ENCODE measurements around the gene SEC23B.

SEC23B gene

GRCh38 chr20:18532626-18533025 is 24.9 kb downstream of the SEC23B start:
- no peak for TF ChIP-seq ZBTB7A (IDR thresholded peaks at IDR 0.05; ENCODE audit: low read depth)
- no peak for TF ChIP-seq TEAD4 (IDR thresholded peaks at IDR 0.05)
- TF ChIP-seq MAX (IDR thresholded peaks at IDR 0.05) = no peak
- TF ChIP-seq CREB1 (IDR thresholded peaks at IDR 0.05; ENCODE audit: low read depth) = no peak
- no peak for TF ChIP-seq REST (IDR thresholded peaks at IDR 0.05; ENCODE audit: low read depth)
- TF ChIP-seq EP300 (IDR thresholded peaks at IDR 0.05; ENCODE audit: borderline replicate concordance) = no peak
- TF ChIP-seq FOXM1 (IDR thresholded peaks at IDR 0.05; ENCODE audit: borderline replicate concordance, low read depth) = no peak
- no peak for TF ChIP-seq CEBPB (IDR thresholded peaks at IDR 0.05)
- no peak for TF ChIP-seq NFIC (IDR thresholded peaks at IDR 0.05)
- TF ChIP-seq RAD21 (IDR thresholded peaks at IDR 0.05; ENCODE audit: low read depth) = no peak
- TF ChIP-seq YY1 (IDR thresholded peaks at IDR 0.05; ENCODE audit: low read depth) = no peak
- no peak for TF ChIP-seq USF1 (IDR thresholded peaks at IDR 0.05)
- TF ChIP-seq TAF1 (IDR thresholded peaks at IDR 0.05; ENCODE audit: low read depth) = no peak
- no peak for TF ChIP-seq EGR1 (IDR thresholded peaks at IDR 0.05)
- no peak for TF ChIP-seq TCF12 (IDR thresholded peaks at IDR 0.05; ENCODE audit: low read depth)

- no peak for TF ChIP-seq YY1 (IDR thresholded peaks at IDR 0.05; ENCODE audit: low read depth)
- no peak for TF ChIP-seq USF1 (IDR thresholded peaks at IDR 0.05)
- TF ChIP-seq FOXM1 (IDR thresholded peaks at IDR 0.05; ENCODE audit: borderline replicate concordance, low read depth) = no peak
- no peak for TF ChIP-seq CEBPB (IDR thresholded peaks at IDR 0.05)
- TF ChIP-seq REST (IDR thresholded peaks at IDR 0.05; ENCODE audit: low read depth) = no peak
- no peak for TF ChIP-seq RAD21 (IDR thresholded peaks at IDR 0.05; ENCODE audit: low read depth)
- no peak for TF ChIP-seq EGR1 (IDR thresholded peaks at IDR 0.05)
- no peak for TF ChIP-seq CREB1 (IDR thresholded peaks at IDR 0.05; ENCODE audit: low read depth)
- no peak for TF ChIP-seq TAF1 (IDR thresholded peaks at IDR 0.05; ENCODE audit: low read depth)
- TF ChIP-seq NFIC (IDR thresholded peaks at IDR 0.05) = no peak
- TF ChIP-seq ZBTB7A (IDR thresholded peaks at IDR 0.05; ENCODE audit: low read depth) = no peak
- no peak for TF ChIP-seq TEAD4 (IDR thresholded peaks at IDR 0.05)
- no peak for TF ChIP-seq EP300 (IDR thresholded peaks at IDR 0.05; ENCODE audit: borderline replicate concordance)
- no peak for TF ChIP-seq MAX (IDR thresholded peaks at IDR 0.05)
- TF ChIP-seq TCF12 (IDR thresholded peaks at IDR 0.05; ENCODE audit: low read depth) = no peak
Observed at GRCh38 chr20:18533491-18533890, 25.8 kb downstream of the SEC23B start.

- TF ChIP-seq MAX (IDR thresholded peaks at IDR 0.05) (no peak), EGR1 (IDR thresholded peaks at IDR 0.05) (no peak), ZBTB7A (IDR thresholded peaks at IDR 0.05; ENCODE audit: low read depth) (no peak), CEBPB (IDR thresholded peaks at IDR 0.05) (no peak), USF1 (IDR thresholded peaks at IDR 0.05) (no peak), YY1 (IDR thresholded peaks at IDR 0.05; ENCODE audit: low read depth) (no peak), TCF12 (IDR thresholded peaks at IDR 0.05; ENCODE audit: low read depth) (no peak), CREB1 (IDR thresholded peaks at IDR 0.05; ENCODE audit: low read depth) (no peak), REST (IDR thresholded peaks at IDR 0.05; ENCODE audit: low read depth) (no peak), TEAD4 (IDR thresholded peaks at IDR 0.05) (no peak), RAD21 (IDR thresholded peaks at IDR 0.05; ENCODE audit: low read depth) (no peak)
Observed at GRCh38 chr20:18533978-18534644, 26.4 kb downstream of the SEC23B start.

Measured in Ishikawa (cell line).